T-cell (primary cell): ENCODE data around the gene SLC38A7. TPM values are rescaled to one million over a fixed set of nuclear protein-coding genes. Genes with fewer than 3 reads are reported as not detected.

Experiments
- ATAC-seq, 4 experiments: fragments of 200-7000 bp in 3 of 4; fragments of 150-1000 bp in 1 of 4; cut with Tn5 transposase; replicated peaks in 1 of 4; 1 replicate in 3 of 4; 2 replicates in 1 of 4; pipeline ENCODE4 v1.10.0; 2021; ENCODE audit warnings: moderate library complexity in 3 of 4, mild to moderate bottlenecking in 2 of 4, moderate number of reproducible peaks in 1 of 4
- CTCF ChIA-PET, 2 donors: fragments of 300-600 bp; sonication (Branson Sonifier 250); formaldehyde crosslinking; loops; one replicate each; lab custom pipeline; 2022; ENCODE audit warnings: antibody characterized with exemption in 2 of 2; lab: Charles Lee
- POLR2A ChIA-PET, 2 donors: fragments of 300-600 bp; sonication (Branson Sonifier 250); formaldehyde crosslinking; loops; one replicate each; lab custom pipeline; 2022; ENCODE audit warnings: antibody characterized with exemption in 2 of 2; lab: Charles Lee
- DNase-seq, 35 experiments: peaks; one replicate each; pipeline versions ENCODE4 v3.0.0 to v3.0.0-alpha.2; 2013 to 2023
- H3K27ac ChIP-seq: one replicate; pipeline ENCODE4 v1.5.1; 2013; ENCODE audit warnings: low read length
- H3K27me3 ChIP-seq, 2 experiments: replicated peaks in 1 of 2; 1 replicate in 1 of 2; 2 replicates in 1 of 2; pipeline versions ENCODE4 v1.6.1 to v1.7.0; 2013; ENCODE audit warnings: low read length in 1 of 2, mixed read lengths in 1 of 2; ENCODE audit not compliant: control insufficient read depth in 2 of 2, insufficient read depth in 2 of 2; ENCODE audit errors: extremely low read depth in 1 of 2
- H3K36me3 ChIP-seq, 2 donors: 1 replicate in 1 of 2; 2 replicates in 1 of 2; pipeline versions ENCODE4 v1.6.1 to v1.7.0; 2013; ENCODE audit warnings: low read length in 1 of 2; ENCODE audit not compliant: control insufficient read depth in 2 of 2, insufficient read depth in 1 of 2; ENCODE audit errors: extremely low read depth in 1 of 2
- H3K4me1 ChIP-seq, 2 experiments: 1 replicate in 1 of 2; 2 replicates in 1 of 2; pipeline versions ENCODE4 v1.6.1 to v1.7.0; 2013; ENCODE audit warnings: low read length in 2 of 2, mixed read lengths in 1 of 2; ENCODE audit not compliant: insufficient read depth in 2 of 2, control insufficient read depth in 1 of 2; ENCODE audit errors: extremely low read depth in 1 of 2
- H3K4me3 ChIP-seq, 2 donors: 1 replicate in 1 of 2; 2 replicates in 1 of 2; pipeline versions ENCODE4 v1.5.1 to v1.7.0; 2013; ENCODE audit warnings: mild to moderate bottlenecking in 2 of 2, low read length in 1 of 2, moderate library complexity in 1 of 2; ENCODE audit not compliant: control insufficient read depth in 1 of 2; ENCODE audit errors: extremely low read depth in 1 of 2
- H3K9me3 ChIP-seq: 2 replicates; pipeline ENCODE4 v1.7.0; 2013
- H3K27ac Mint-ChIP-seq, 2 donors: one replicate each; pipeline ENCODE4 v1.8.0; 2020 to 2021; ENCODE audit warnings: mild to moderate bottlenecking in 2 of 2, mixed read lengths in 2 of 2
- H3K27me3 Mint-ChIP-seq, 2 donors: one replicate each; pipeline ENCODE4 v1.8.0; 2021 to 2022; ENCODE audit warnings: mixed read lengths in 2 of 2
- H3K36me3 Mint-ChIP-seq: one replicate; pipeline ENCODE4 v1.8.0; 2021; ENCODE audit warnings: mixed read lengths
- H3K4me1 Mint-ChIP-seq, 3 donors: one replicate each; pipeline ENCODE4 v1.8.0; 2020 to 2022; ENCODE audit warnings: mixed read lengths in 3 of 3, mild to moderate bottlenecking in 1 of 3
- H3K4me3 Mint-ChIP-seq, 3 donors: one replicate each; pipeline ENCODE4 v1.8.0; 2020 to 2022; ENCODE audit warnings: mild to moderate bottlenecking in 3 of 3, mixed read lengths in 3 of 3, moderate library complexity in 3 of 3
- H3K9me3 Mint-ChIP-seq, 3 donors: one replicate each; pipeline ENCODE4 v1.8.0; 2020 to 2022; ENCODE audit warnings: mixed read lengths in 3 of 3
- WGBS: methylation state at CpG from one replicate; pipeline ENCODE4 v1.1.5; 2013; ENCODE audit warnings: missing lambda C conversion rate; ENCODE audit not compliant: insufficient coverage; 5-methylcytosine and 5-hydroxymethylcytosine counted together
- total RNA-seq, 35 experiments: library from RNA in 6 of 35; stranded (reverse) in 6 of 35; fragments of 120-200 nt in 1 of 35; gene quantifications; one replicate each; pipeline versions ENCODE4 v1.2.1 to v1.2.4 and lab custom pipeline; 2013 to 2026

The SLC38A7 gene
- total RNA-seq, 5 donors from 2014 or later (not counting 1 experiment from before 2014, with no cell fraction given), result 7.7 to 15.5 (median 13.4) TPM

DNA sequence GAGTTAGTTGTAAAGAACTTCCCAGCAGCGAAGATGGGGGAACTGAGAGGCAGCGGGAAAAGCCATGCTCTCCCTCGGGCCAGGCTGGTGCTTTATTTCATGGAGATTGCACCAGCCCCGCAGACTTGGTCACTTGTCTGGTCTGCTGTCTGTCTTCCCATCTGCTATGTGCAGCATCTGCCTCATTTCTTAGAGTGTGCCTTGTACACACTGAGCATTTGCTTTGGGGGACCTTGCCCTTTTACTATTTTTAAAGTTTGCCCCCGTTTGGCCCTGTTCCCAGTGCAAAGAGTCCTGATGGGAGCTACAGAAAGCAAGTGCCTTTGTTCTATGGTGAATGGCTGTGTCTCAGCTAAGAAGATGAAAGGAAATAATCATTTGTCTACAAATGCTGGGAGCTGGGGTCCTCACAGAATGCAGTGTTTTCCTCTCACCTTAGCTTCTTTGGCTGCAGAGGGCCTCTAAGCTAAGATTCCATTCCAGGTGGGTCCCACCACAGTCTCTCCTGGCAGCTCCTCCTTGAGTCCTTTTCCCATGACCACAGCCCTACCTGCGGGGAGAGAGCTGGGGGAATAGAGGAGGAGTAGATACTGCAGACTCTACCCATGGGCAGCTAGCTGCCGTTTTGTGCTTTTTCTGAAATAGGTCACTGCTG lies 29.9 kb downstream of the SLC38A7 start:
- Mint-ChIP-seq H3K36me3 (no peaks in the 10 kb centered on the region), H3K4me1 (no peaks in the 10 kb centered on the region), H3K27me3 (peaks cover 0 to 7% of the 10 kb centered on the region in 2 donors), H3K9me3 (no peaks in the 10 kb centered on the region), H3K27ac (no peak overlapping the region), H3K4me3 (no peak overlapping the region)
- H3K27me3 ChIP-seq, result peaks cover 0 to 5% of the 10 kb centered on the region in 2 experiments
- ATAC-seq, result no peak
- CTCF ChIA-PET, result no interaction called here
- H3K27ac ChIP-seq, result no peak overlapping the region
- no peaks in the 10 kb centered on the region for H3K36me3 ChIP-seq
- no peaks in the 10 kb centered on the region for H3K9me3 ChIP-seq
- DNase-seq, result no peak
- POLR2A ChIA-PET, result no interaction called here
- H3K4me3 ChIP-seq, result no peak overlapping the region
- H3K4me1 ChIP-seq, result no peaks in the 10 kb centered on the region
- WGBS, result 83% methylated on average over 5 of the region's 7 CpGs

DNA sequence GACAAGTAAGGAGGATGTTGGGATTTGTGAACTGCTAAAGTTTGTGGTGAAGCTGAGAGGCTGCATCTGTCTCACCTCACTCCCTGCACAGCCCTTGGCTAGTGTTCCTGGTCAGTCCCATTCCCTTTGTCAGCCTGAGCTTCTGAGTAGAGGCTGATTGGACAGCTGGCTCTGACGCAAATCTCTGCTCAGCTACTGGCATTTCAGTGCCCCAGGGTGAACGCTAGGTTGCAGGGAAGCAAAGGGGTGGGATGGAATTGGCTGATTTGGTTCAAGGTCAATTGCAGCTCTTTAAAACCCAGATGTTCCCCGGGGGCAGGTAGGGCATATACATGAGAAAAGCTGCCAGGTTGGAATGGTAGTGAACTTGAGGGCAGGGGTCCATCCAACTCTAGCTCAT lies 31.8 kb downstream of the SLC38A7 start:
- POLR2A ChIA-PET, result interaction anchor here in 1 of 2 donors (0.6 kb wide), 1 partner anchor 11 kb away, joined by 4 read pairs; no protein-coding TSS in a partner anchor
- Histone ChIP-seq H3K27ac (no peak overlapping the region), H3K36me3 (no peaks in the 10 kb centered on the region), H3K4me1 (no peaks in the 10 kb centered on the region), H3K4me3 (no peak overlapping the region), H3K27me3 (peaks cover 0 to 7% of the 10 kb centered on the region in 2 experiments), H3K9me3 (no peaks in the 10 kb centered on the region)
- ATAC-seq (no peak), DNase-seq (no peak)
- H3K4me1 Mint-ChIP-seq, result no peaks in the 10 kb centered on the region
- WGBS, result 57% methylated on average over 3 of the region's 3 CpGs
- H3K9me3 Mint-ChIP-seq, result no peaks in the 10 kb centered on the region
- H3K36me3 Mint-ChIP-seq, result no peaks in the 10 kb centered on the region
- CTCF ChIA-PET, result interaction anchor here in 1 of 2 donors (0.7 kb wide), 2 partner anchors 42 to 360 kb away, joined by 4 to 6 read pairs; no protein-coding TSS in a partner anchor
- H3K27me3 Mint-ChIP-seq, result peaks cover 0 to 7% of the 10 kb centered on the region in 2 donors
- no peak overlapping the region for H3K27ac Mint-ChIP-seq
- no peak overlapping the region for H3K4me3 Mint-ChIP-seq

DNA sequence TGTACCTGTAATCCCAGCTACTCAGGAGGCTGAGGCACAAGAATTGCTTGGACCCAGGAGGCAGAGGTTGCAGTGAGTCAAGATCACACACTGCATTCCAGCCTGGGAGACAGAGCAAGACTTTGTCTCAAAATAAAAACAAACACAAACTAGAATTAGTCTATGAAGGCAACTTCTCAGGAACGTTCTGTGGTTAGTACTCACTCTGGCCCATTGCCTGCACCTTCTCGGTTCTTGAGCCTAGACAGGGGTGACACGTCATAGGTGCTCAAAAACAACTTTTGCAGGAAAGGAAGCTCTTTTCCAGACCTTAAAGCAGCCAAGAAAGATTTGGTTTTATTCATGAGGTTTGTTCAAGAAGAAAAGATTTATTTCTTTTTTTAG lies 32.6 kb downstream of the SLC38A7 start:
- no peak overlapping the region for H3K4me3 ChIP-seq
- ChIA-PET CTCF (no interaction called here), POLR2A (interaction anchor here in 1 of 2 donors (0.6 kb wide), 1 partner anchor 10 kb away, joined by 10 read pairs; no protein-coding TSS in a partner anchor)
- H3K27ac ChIP-seq, result no peak overlapping the region
- H3K4me1 ChIP-seq, result no peaks in the 10 kb centered on the region
- DNase-seq (no peak), ATAC-seq (no peak)
- Mint-ChIP-seq H3K4me3 (no peak overlapping the region), H3K9me3 (no peaks in the 10 kb centered on the region), H3K27me3 (peaks cover 0 to 7% of the 10 kb centered on the region in 2 donors), H3K36me3 (no peaks in the 10 kb centered on the region), H3K4me1 (no peaks in the 10 kb centered on the region), H3K27ac (no peak overlapping the region)
- WGBS, result 50% methylated on average over 3 of the region's 3 CpGs
- no peaks in the 10 kb centered on the region for H3K36me3 ChIP-seq
- peaks cover 0 to 10% of the 10 kb centered on the region in 2 experiments for H3K27me3 ChIP-seq
- H3K9me3 ChIP-seq, result no peaks in the 10 kb centered on the region

DNA sequence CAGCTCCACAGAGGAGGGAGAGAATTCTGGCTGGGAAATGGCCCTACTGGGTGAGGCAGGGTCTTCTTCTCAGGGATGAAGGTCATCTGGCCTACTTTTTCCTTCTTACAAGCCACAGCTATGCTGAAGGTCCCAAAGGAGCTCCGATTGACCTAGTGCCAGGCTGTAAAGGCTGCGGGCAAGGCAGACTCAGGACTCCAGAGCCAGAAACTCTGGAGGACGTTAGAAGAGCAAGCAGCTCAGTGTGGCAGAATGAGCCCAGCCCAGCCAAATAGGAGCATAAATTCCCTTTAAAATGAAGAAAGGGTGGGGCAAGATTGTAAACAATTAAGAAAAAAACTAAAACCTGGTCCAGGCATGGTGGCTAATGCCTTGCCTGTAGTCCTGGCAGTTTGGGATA lies 34.9 kb downstream of the SLC38A7 start:
- no CpG with 5 or more reads among the region's 3 CpGs for WGBS
- H3K27me3 Mint-ChIP-seq, result peaks cover 0 to 7% of the 10 kb centered on the region in 2 donors
- H3K9me3 Mint-ChIP-seq, result no peaks in the 10 kb centered on the region
- Histone ChIP-seq H3K27me3 (peaks cover 0 to 8% of the 10 kb centered on the region in 2 experiments), H3K36me3 (no peaks in the 10 kb centered on the region), H3K4me3 (no peak overlapping the region), H3K4me1 (no peaks in the 10 kb centered on the region), H3K9me3 (no peaks in the 10 kb centered on the region), H3K27ac (no peak overlapping the region)
- H3K4me1 Mint-ChIP-seq, result no peaks in the 10 kb centered on the region
- ATAC-seq (no peak), DNase-seq (no peak)
- H3K27ac Mint-ChIP-seq, result no peak overlapping the region
- ChIA-PET CTCF (interaction anchor here in 1 of 2 donors (0.7 kb wide), 1 partner anchor 152 kb away, joined by 3 read pairs; no protein-coding TSS in a partner anchor), POLR2A (no interaction called here)
- H3K36me3 Mint-ChIP-seq, result no peaks in the 10 kb centered on the region
- no peak overlapping the region for H3K4me3 Mint-ChIP-seq

DNA sequence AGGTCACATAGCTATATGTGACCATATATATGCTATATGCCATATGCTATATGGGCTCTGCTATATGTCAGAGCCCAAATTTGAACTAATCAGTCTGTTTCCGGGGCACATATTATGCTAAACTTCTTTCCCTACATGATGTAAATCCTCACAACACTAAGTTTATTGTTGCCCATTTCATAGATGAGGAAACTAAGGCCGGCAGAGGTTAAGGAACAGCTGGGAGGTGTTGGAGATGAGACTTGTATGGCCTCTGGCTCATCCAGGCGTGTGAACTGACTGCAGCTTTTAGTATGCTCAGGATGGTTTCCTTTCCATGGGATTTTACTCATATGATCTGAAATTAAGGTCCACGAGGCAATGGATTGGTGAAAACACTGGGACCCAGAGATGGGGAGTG lies 37.5 kb downstream of the SLC38A7 start:
- CTCF ChIA-PET, result no interaction called here
- no peaks in the 10 kb centered on the region for H3K36me3 ChIP-seq
- no peak overlapping the region for H3K27ac ChIP-seq
- H3K27me3 Mint-ChIP-seq, result no peaks in the 10 kb centered on the region
- no peaks in the 10 kb centered on the region for H3K9me3 Mint-ChIP-seq
- H3K36me3 Mint-ChIP-seq, result no peaks in the 10 kb centered on the region
- WGBS, result 93% methylated on average over 2 of the region's 4 CpGs
- H3K4me1 Mint-ChIP-seq, result no peaks in the 10 kb centered on the region
- no peak overlapping the region for H3K4me3 ChIP-seq
- POLR2A ChIA-PET, result no interaction called here
- no peaks in the 10 kb centered on the region for H3K9me3 ChIP-seq
- no peak overlapping the region for H3K4me3 Mint-ChIP-seq
- H3K27me3 ChIP-seq, result peaks cover 0 to 5% of the 10 kb centered on the region in 2 experiments
- no peak for DNase-seq
- no peak overlapping the region for H3K27ac Mint-ChIP-seq
- no peaks in the 10 kb centered on the region for H3K4me1 ChIP-seq
- ATAC-seq, result no peak

DNA sequence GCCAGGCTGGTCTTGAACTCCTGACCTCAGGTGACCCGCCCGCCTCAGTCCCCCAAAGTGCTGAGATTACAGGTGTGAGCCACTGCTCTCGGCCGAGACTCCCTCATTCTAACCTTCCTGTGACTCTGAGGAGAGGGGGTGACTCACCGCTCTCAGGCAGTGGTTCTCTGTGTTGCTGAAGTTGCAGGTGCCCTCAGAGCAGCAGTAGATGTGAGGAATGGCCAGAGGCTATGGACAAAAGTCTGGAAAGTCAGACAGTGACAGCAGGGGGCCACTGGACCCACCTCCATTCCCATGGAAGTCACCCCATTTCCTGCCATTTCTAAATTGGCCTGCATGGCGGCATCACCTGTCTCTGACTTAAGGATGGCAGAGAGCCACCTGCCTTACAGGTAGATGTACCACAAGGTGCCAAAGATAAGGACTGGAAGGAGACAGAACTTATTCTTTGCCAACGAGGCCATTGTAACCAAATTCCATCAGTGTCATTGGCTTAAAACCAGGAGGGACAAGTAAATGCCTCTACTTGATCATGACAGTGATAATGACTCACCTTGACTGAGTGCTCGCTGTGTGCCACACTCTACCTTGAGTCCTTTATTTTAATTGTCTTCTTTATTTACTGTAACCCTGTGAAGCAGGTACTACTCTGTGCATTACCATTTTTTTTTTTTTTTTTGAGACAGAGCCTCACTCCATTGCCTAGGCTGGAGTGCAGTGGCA lies 39.6 kb downstream of the SLC38A7 start:
- POLR2A ChIA-PET, result no interaction called here
- ATAC-seq (no peak), DNase-seq (no peak)
- Mint-ChIP-seq H3K27ac (no peak overlapping the region), H3K4me1 (no peaks in the 10 kb centered on the region), H3K9me3 (no peaks in the 10 kb centered on the region), H3K36me3 (no peaks in the 10 kb centered on the region), H3K4me3 (no peak overlapping the region), H3K27me3 (peaks cover 0 to 1% of the 10 kb centered on the region in 2 donors)
- H3K4me1 ChIP-seq, result no peaks in the 10 kb centered on the region
- no peak overlapping the region for H3K27ac ChIP-seq
- H3K4me3 ChIP-seq, result no peak overlapping the region
- CTCF ChIA-PET, result no interaction called here
- H3K27me3 ChIP-seq, result peaks cover 0 to 5% of the 10 kb centered on the region in 2 experiments
- WGBS, result 81% methylated on average over 2 of the region's 8 CpGs
- H3K9me3 ChIP-seq, result no peaks in the 10 kb centered on the region
- H3K36me3 ChIP-seq, result no peaks in the 10 kb centered on the region
